ENCODE results near the gene CAMKMT. TPM values are rescaled to one million over a fixed set of nuclear protein-coding genes. Genes with fewer than 3 reads are reported as not detected.
A peak's percentile ranks its signal among the peaks of the same experiment; 100 is the strongest.

CAMKMT gene
- total RNA-seq, 1 donor from 2014 or later: 8.4 TPM

DNA sequence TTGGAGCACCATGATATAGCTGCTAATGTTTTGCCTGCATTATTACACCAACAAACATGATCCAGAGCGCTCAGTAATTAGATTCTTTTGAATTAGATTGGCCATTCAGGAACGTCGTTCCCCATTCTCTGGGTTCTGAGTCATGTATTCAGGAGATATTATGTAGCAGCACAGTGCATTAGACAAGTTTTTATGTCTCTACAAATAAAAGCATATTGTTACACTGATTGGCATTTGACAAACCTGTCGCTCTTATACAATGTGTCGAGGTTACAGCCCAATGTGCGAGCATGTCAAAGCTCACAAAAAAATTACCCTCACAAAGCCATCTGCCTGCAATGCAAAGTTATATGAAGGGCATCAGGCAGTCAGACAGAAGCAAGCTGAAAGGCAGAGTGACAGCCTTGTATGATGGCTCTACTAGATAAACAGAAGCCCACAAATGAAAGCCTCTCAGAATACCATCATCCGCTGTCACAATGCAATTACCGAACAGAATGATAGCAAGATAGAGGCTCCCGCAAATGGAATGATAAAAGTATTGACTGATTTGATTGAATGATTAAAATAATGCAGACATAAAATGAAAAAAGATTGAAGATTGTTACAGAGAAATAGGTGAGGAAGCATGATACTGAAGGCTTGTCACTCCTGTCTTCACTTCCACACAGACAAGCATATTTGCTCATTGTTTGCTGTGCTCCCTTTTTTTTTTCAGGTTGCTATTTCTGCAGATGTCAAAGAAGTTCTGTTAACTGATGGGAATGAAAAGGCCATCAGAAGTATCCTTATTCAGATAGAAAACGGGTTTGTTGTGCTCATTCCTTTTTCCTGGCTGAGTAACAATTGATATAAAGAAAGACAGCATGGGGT, 345.2 kb downstream of the CAMKMT start:
- no peak for ATAC-seq

DNA sequence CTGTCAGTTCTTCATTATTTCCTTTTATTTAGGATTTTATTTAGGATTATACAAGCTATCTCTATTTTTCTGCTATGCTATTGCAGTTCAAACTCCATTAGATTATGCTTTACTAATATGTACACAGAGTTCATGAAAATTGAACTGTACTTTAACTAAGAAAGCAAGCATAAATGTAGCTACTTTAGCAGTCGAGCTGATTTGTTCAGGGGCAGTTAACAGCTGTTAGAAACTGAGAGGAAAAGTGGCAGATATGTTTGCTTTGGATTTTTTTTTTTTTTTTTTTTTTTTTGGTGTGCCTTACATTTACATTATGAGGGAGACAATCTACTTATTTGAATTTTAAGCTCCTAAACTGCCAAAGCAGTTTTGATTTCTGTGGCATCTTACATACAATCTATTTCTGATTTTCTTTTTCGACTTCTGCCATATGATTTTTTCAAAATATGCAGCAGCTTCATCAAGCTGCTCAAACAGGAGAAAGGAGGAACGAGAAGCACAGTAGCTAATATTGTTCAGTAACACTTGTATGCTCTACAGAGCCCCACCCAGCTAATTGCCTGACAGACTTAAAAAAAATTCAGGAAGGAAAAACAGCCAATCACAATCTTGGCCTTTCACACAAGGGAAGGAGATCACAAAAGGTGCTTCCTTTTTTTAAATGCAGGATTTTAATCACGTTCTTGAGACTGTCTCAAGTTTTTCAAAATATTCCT, 346.4 kb downstream of the CAMKMT start:
- ATAC-seq: peak; percentile 59

DNA sequence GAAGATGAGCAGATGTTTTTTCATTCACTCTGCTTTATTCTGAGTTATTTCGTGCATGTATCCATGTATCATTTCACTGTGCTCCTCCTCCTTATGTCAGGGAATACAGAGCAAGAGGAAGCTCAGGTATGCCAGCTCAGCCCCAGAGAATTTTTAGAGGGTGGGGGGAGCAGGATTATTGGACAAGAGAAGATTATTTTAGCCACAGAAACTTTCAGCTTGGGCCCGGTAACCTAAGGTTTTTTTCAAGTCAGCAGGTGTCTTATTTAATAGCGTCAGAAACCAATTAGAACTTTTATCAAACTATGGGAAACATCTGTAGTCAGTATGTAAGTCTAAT, 346.9 kb downstream of the CAMKMT start:
- ATAC-seq: no peak

DNA sequence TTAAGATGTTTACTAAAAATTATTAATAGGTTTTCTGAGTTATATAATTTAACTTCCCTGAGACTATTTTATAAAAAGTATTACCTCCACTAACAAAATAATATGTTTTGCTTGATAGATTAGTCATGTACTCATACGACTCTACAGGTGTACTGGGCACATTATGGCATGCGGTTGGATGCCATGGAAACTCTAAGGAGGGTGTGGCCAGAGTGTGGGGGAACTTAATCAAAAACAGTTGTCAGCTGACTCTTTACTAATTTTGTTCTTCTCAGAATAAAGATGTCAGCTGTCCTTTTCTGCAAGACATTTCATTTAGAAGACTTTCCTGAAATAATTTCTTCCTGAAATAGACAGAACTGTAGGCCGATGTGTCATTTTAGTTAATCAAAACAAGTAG, 351.4 kb downstream of the CAMKMT start:
- ATAC-seq: no peak

DNA sequence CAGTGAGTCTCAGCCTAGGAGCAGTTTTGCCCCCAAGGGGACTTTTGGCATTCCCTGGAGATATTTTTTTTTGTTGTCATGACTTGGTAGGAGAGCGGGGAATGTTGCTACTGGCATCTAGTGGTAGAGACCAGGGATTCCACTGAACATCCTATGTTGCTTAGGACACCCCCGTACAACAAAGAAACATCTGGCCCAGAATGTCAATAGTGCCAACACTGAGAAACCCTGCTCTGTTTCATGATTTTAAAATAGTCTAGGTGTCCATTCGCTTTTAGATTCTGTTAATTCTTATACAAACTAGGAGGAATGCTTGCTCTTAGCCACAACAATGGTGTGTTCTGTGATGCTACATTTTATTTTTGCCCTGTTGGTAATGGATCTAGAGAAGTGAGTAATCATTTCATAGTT, 353.9 kb downstream of the CAMKMT start:
- ATAC-seq: no peak

DNA sequence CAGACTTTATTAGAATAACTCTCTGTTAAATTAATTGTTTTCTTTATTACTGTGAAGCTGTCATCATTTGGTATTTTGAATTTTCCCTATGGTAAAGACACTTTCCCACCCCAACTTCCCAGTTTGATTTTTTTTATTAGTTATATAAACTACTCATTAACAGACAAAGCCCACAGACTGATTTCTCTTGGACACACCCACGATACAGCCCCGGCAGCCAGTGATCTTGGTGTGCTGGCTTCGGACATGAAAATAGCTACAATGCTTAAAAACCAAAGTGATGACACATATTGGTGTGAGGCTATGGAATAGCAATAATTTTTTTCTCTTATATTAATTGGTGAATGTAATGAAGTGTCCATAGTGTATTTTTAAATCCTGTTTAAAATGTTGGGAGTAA, 354.4 kb downstream of the CAMKMT start:
- no peak for ATAC-seq

DNA sequence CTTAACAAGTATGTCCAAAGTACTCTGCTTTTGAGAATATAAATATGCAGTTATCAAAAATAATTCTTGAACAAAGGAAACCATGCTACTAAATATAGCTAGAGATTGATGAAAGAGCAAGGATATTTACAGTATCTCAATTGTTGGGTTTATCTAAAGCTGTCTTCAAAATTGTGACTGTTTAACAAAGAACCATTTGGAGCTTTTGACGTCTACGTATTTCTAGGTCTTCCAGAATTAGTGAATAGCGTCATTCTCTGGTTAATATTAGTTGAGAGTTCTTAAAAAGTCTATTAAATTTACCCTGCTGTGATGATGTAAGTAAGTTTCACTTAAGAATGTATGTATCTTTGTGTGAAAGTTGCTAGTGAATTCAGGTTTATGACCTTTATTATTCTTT, 356.7 kb downstream of the CAMKMT start:
- no peak for ATAC-seq

DNA sequence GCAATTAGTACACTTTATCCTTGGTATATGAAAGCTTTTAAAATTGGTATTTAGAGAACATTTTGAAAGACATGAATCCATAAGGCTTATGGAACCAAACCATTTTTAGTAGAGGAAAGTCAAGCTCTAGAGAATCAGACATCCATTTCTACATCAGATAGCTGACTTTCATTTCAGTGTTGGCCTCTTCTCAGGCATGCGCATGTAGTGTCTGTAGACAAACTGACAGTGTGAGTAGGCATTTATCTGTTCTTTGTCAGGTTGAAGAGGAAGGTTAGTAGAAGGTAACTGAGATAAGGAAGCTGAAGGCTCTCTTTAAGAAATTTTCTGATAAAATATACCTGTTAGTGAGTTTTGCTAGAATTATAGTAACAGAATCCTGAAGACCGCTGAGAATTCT, 357.8 kb downstream of the CAMKMT start:
- ATAC-seq: no peak

DNA sequence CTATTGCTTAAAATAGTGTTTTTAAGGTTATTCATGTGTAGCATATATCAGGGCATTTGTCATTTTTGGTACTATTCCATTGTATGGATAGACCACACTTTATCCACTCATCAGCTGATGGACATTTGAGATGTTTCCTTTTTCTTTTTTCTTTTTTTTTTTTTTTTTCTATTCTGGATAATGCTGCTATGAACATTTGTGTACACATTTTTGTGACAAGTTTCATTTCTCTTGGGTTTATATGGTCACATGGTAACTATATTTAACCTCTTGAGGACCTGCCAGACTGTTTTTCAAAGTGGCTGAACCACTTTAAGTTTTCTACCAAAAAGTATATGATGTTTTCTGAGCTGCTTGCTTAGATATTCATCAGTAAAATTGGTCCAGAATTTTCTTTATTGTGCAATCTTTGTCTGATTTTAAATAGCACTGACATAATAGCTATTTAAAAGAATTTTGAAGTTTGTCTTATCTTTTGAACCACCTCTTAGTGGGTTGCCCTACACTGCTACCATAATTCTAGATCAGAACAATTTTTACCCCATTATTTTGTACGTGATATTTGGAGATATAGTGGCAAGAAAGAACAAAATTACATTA, 360.4 kb downstream of the CAMKMT start:
- ATAC-seq: no peak

DNA sequence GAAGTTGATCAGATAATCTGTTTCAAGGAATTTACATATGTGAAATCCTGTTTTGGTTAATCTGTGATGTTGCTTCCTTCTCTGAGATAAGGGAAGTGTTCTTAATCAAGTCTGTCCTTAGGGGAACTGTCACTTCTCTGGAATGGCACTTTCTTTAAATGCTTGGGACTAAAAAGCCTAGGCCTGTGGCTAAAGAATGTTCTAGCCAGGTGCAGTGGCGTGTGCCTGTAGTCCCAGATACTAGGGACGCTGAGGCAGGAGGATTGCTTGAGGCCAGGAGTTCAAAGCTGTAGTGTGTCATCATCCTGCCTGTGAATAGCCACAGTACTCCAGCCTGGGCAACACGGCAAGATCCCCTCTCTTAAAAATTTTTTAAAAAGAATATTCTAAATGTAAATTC, 362.2 kb downstream of the CAMKMT start:
- ATAC-seq: no peak

DNA sequence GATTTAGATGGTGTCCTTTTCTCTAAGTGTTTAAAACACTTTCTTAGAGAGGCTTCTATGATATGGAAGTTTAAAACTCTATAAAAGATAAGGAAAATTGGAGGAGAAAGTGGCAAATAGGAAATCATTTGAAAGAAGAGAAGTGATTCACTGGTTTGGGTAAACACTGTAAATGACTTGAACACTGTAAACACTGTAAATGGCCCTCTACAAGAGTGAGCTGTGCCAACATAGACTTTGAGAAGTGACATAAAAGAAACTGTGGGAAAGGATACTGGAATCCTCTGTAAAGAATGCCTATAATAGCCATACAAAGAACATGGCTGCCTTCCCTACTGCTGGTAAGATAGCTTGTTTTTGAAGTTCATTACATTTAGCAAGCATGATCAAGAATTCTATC, 368.8 kb downstream of the CAMKMT start:
- ATAC-seq: no peak

DNA sequence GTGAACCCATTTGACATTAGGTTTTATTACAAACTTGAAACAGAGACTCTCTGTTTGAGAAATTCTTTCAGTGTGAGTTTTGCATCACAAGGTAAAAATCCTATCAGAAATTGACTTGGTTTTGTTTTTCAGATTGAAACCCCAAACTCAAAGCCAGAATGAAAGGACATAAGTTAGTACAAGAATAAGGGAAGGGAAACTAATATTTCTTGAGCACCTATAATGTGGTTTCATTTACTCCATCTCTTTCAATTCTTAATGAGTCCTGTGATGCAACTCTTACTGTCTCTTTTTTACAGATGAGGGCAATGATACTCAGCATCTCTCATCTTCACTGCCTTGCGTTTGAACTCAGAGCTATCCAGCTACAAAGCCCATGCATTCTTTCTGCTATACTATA, 369.8 kb downstream of the CAMKMT start:
- no peak for ATAC-seq

DNA sequence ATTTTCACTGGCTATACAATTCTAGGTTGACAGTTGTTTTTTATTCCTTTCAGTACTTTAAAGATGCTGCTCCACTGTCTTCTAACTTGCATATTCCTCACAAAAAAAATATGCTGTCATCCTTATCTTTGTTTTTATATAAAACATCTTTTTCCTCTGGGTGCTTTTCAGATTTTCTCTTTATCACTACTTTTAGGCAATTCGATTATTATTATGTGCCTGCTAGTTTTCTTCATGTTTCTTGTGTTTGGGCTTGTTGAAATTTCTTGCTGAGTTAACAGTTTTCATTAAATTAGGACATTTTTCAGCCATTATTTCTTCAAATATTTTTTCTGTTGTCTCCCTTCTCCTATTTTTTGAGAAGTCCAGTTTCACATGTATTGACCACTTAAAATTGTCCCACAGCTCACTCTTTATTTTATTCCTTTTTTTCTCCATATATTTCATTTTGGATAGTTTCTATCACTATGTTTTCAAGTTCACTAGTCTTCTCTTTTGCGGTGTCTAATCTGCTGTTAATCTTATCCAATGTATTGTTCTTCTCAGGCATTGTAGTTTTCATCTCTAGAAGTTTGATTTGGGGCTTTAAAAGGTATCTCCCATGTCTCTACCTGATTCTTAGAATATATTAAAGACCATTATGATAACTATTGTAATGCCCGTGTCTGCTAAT, 374.7 kb downstream of the CAMKMT start:
- ATAC-seq: no peak

DNA sequence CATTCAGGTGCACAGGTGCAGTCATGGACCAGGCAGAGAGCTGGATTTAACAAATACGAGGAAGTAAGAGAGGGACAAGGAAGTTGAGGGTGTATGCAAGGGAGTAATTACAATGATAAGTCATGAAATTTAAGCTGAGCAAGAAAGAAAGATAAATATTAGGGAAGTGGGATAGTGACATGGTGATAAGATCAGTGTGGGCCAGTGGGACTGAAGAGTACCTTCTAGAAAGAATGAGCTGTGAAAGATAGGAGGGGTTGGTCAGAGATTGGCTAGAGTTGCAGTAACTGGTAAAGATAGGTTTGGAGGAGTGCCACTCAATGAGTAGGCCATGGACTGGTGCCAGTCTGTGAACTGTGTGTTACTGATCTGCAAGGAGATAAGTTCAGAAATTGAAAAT, 378.9 kb downstream of the CAMKMT start:
- ATAC-seq: peak; percentile 69

DNA sequence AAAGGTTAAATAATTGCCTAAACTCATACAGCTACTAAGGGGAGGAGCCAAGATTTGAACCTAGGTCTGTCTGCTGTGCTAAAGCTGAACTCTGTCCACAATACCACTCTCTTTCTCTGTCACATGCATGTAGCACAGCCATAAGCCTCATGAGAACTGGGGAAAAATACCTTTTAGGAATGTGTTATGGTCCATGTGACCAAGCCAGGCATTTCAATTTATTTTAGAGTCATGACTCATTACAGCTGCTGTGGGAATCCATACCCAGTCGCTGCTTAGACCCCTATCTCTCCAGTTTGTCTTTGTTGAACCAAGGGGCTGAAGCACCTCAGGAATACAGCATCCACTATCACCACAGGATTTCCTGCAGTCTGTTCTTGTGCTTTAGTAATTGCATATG, 379.8 kb downstream of the CAMKMT start:
- ATAC-seq: no peak

DNA sequence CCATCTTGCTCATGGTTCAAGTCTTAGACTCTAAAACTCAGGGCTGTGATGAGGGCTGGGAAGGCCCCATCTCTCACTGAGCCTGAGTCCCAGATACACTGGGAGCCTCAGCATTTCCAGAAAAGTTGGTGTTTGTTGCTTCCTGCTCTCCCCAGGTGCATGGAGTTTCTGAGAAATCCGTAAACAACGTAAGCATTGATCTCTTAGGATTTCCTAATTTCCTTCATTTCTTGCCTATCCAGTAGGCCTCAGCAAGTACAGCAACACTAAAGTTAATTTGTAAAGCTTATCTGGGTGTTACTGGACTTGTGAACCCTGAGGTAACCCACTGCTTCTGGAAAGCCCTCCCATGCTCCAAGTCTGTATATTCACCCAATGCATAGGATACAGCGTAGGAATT, 380.3 kb downstream of the CAMKMT start:
- no peak for ATAC-seq

DNA sequence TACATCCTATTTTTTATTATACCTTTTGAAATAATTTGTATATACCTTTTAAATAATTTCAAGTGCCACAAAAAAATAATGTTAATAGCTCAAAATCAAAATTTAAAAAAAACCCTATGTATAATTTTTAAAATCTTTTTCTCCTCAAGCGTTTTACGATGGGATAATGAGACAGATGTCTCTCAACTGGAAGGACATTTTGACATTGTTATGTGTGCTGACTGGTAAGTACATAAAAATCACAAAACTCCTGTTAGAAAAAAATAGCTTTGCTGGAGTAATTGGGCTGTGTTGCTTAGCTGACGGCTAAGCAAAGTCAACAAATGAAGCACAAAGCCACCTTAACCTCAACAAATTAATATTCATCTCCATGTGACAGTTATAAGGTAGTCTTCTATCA, 381.7 kb downstream of the CAMKMT start:
- ATAC-seq: no peak

DNA sequence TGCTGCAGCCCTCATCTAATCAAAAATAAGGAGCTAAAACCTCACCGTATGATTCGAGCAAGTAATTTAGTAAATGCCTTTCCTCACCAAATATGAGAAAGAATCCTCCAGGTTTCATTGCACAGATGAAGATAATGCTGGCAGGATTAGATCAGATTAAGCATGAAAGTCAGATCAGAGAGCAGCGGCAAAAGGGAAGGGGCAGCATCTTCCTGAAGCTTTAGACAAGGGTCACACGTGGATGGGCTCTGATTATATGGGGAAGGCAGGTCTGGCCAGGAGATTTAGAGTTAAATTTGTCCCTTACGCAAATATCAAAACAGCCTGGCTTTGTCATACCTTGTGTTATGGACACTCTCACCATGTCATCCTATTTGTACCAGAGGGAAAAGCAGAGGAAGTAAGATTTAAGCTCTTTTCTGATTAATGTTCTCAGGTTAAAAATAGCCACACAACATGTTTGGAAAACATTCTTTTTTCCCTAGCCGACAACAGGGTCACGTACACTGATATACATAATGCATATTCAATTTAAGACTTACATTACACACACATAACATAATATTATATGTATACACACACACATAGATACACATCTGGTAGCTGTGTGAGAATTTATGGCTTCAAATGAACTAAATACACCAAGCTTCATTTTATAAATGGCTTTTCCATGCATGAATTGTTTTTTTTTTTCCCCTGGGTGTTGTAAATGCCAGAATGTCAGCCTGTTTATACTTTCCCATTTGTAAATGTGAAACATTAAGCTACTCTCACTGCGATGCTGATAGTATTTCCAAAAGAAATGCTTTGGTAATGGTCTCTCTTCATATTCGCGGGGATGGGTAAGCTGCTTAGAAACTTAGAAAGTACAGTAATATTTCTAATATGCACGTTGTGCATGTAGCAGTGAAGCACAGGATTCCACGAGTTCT, 383.5 kb downstream of the CAMKMT start:
- ATAC-seq: no peak

DNA sequence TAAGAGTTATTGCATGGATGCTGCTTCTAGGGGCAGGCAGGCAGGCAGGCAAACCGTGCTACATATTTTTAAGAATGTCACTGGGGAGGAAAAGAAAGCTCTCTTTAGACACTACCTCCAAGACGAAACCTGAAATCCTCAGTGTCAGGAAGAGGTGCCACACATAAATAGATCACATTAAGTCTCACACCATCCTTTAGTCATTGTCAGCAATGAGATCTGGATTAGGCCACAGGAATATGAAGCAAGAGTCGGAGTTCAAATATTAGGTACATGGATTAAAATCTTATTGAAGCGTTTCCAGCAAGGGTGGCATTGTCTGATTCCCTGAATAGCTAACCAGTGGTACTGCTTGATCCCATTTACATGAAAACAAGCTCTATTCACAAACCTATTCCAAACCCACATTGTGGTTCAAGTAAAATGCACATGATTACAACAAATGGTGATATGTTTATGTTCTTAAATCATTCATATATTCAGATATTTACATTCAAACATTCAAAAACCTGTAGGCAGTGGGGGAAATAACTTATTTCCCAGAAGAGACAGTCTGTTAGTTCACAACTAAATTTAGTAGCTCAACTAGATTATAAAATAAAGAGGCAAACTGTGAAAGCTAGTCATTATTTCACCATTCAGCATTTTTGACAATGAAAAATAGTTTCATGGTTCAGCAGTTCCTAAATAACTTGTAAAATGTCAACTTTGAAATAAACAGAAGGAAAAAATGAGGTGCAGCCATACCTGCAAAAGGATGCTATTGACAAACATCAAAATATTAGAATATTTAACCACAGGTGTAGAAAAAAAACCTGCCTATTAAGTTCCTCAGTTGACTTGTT, 384.4 kb downstream of the CAMKMT start:
- ATAC-seq: peak; percentile 46

DNA sequence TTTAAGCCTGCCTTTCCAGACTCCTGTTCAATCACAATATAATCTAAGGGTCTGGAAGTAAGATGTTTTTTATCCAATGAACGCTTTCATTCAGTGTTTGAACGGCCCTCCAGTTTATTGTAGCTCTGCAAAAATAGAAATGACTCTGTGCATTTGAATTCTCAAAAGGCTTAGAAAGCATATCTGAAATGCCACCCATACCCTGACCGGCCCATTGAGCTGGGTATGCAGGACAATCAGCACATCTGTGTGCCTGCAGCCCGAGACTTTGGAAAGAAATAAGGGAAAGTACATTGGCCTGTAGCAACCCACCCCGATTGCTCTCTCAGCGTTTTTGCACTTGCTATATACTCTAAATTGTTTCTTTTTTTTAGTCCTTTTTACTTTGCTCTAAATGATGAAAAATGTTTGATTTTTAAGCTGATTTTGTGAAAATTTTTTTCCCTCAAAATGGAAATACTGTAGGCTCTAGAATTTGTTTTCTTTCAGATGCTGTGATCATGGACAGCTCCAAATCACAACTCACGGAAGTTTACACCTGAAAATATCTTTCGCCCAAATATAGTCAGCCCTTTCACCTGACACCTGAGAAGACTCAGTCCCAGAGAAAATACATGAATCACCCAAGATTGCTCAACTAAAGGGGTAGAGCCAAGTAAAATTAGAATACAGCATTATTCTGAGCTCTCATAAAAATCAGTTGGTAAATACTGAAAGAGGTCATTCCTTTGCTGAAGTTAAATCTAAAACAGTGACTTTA, 385.3 kb downstream of the CAMKMT start:
- peak; percentile 82 for ATAC-seq
